ENCODE measurements around the gene WNT10A. TPM values are rescaled to one million over a fixed set of nuclear protein-coding genes. Genes with fewer than 3 reads are reported as not detected.

The WNT10A gene
- total RNA-seq, 4 donors from 2014 or later = 0.36 to 2.3 TPM; not detected in 2

GRCh38 chr2:218877891-218878290 is 2.8 kb upstream of the WNT10A start:
- no peak for TF ChIP-seq CTCF (IDR thresholded peaks at IDR 0.05)
- ATAC-seq (ENCODE audit: low FRiP score) = no peak
- DNase-seq (ENCODE audit: low spot score) = no peak

- DNase-seq (ENCODE audit: low spot score) (no peak), ATAC-seq (ENCODE audit: low FRiP score) (no peak)
- TF ChIP-seq CTCF (IDR thresholded peaks at IDR 0.05) = no peak
Observed at GRCh38 chr2:218878486-218878885, 2.2 kb upstream of the WNT10A start.

- ATAC-seq (ENCODE audit: low FRiP score) = no peak
- TF ChIP-seq CTCF (IDR thresholded peaks at IDR 0.05) = no peak
- DNase-seq (ENCODE audit: low spot score) = no peak
Observed at GRCh38 chr2:218878926-218879761, 1.5 kb upstream of the WNT10A start.

GRCh38 chr2:218879776-218880101 is 913 bp upstream of the WNT10A start:
- ATAC-seq (ENCODE audit: low FRiP score) (no peak), DNase-seq (ENCODE audit: low spot score) (no peak)
- TF ChIP-seq CTCF (IDR thresholded peaks at IDR 0.05) = no peak

- no peak for TF ChIP-seq CTCF (IDR thresholded peaks at IDR 0.05)
- ATAC-seq (ENCODE audit: low FRiP score) (peak; percentile 2), DNase-seq (ENCODE audit: low spot score) (no peak)
Observed at GRCh38 chr2:218880859-218881594, 375 bp downstream of the WNT10A start.

- TF ChIP-seq CTCF (IDR thresholded peaks at IDR 0.05) = no peak
Observed at GRCh38 chr2:218881744-218882460, 1.2 kb downstream of the WNT10A start.

More at GRCh38 chr2:218881744-218882460, 1.2 kb downstream of the WNT10A start:
- ATAC-seq (ENCODE audit: low FRiP score) = no peak
- no peak for DNase-seq (ENCODE audit: low spot score)

Data from omental fat pad (tissue), 4 donors.